Activated T-helper 17 cell treated with anti-CD3 and anti-CD28 coated beads, Interleukin-2, amount 50 U/mL, for 72 hours (primary cell): Measurements from ENCODE around the gene C16orf96. TPM values are rescaled to one million over a fixed set of nuclear protein-coding genes. Genes with fewer than 3 reads are reported as not detected.
A peak's percentile ranks its signal among the peaks of the same experiment; 100 is the strongest.

Source experiments
- ATAC-seq: fragments of 150-1000 bp; cut with Tn5 transposase; replicated peaks from 2 replicates; pipeline ENCODE4 v1.10.0; 2021; ENCODE audit warnings: mild to moderate bottlenecking, moderate library complexity
- H3K27ac Mint-ChIP-seq: one replicate; pipeline ENCODE4 v1.8.0; 2022; ENCODE audit warnings: mixed read lengths
- H3K27me3 Mint-ChIP-seq: one replicate; pipeline ENCODE4 v1.8.0; 2022; ENCODE audit warnings: mixed read lengths
- H3K36me3 Mint-ChIP-seq: one replicate; pipeline ENCODE4 v1.8.0; 2022; ENCODE audit warnings: low read depth, mild to moderate bottlenecking, mixed read lengths
- H3K4me1 Mint-ChIP-seq: one replicate; pipeline ENCODE4 v1.8.0; 2022; ENCODE audit warnings: mixed read lengths
- H3K4me3 Mint-ChIP-seq: one replicate; pipeline ENCODE4 v1.8.0; 2022; ENCODE audit warnings: mild to moderate bottlenecking, mixed read lengths
- H3K9me3 Mint-ChIP-seq: one replicate; pipeline ENCODE4 v1.8.0; 2022; ENCODE audit warnings: mixed read lengths
- total RNA-seq, 2 donors: library from RNA; stranded (reverse); gene quantifications; one replicate each; pipeline ENCODE4 v1.2.3, GENCODE V29; 2022

The C16orf96 gene
- total RNA-seq, result not detected

DNA sequence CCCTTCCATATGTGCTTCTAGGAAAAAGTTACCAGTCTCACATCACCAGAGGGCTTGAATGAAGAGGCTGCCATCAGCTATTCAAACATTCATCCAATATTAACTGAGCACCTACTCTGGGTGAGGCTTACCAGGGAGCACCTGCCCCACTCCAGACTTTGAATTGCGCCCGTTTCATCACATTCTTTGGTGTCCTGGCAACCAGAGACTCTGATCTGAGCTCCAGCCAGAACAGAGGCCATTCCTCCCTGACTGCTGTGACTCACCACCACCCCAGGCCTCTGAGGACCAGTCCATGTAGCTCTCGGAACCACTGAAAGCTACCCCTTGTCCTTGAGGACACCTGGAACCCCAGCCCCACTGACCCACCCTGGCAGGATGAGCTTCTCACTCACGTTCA, at the start of gene C16orf96:
Gene C16orf96, plus strand, starts transcription at position 229 of the 400 bp plus-strand sequence. Its CDS starts 150 bp downstream, at position 379.
- no peak for ATAC-seq
- no peaks in the 10 kb centered on the region for H3K9me3 Mint-ChIP-seq
- no peak within 1 kb of the TSS for H3K27ac Mint-ChIP-seq
- H3K4me1 Mint-ChIP-seq, result no peaks in the 10 kb centered on the region
- no peaks in the 10 kb centered on the region for H3K27me3 Mint-ChIP-seq
- no peak within 1 kb of the TSS for H3K4me3 Mint-ChIP-seq
- no peaks in the 10 kb centered on the region for H3K36me3 Mint-ChIP-seq

DNA sequence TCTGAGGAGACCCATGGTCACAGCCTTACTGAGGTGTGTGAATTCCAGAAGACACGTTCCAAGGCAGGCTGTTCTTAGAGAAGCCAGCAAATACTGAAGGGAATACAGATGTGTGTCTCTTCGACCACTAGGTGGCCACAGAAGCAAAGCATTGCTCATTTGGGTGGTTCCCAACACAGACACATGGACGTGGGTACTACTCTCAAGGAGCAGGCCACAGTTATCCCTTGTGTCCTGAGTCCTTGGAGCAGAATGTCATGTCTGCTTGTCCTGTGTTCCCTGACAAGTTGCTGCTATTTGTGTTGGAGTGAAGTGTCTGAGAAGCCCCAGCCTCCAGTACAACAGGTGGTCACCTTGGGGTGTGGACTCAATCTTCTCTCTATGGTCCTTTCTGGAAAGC, 49.7 kb upstream of the C16orf96 start:
- peak overlapping the region; percentile 81 for H3K4me3 Mint-ChIP-seq
- no peaks in the 10 kb centered on the region for H3K27me3 Mint-ChIP-seq
- no peaks in the 10 kb centered on the region for H3K9me3 Mint-ChIP-seq
- H3K36me3 Mint-ChIP-seq, result peaks cover 67% of the 10 kb centered on the region
- peaks cover 36% of the 10 kb centered on the region for H3K4me1 Mint-ChIP-seq
- ATAC-seq, result peak; percentile 73
- H3K27ac Mint-ChIP-seq, result peak overlapping the region; percentile 95

DNA sequence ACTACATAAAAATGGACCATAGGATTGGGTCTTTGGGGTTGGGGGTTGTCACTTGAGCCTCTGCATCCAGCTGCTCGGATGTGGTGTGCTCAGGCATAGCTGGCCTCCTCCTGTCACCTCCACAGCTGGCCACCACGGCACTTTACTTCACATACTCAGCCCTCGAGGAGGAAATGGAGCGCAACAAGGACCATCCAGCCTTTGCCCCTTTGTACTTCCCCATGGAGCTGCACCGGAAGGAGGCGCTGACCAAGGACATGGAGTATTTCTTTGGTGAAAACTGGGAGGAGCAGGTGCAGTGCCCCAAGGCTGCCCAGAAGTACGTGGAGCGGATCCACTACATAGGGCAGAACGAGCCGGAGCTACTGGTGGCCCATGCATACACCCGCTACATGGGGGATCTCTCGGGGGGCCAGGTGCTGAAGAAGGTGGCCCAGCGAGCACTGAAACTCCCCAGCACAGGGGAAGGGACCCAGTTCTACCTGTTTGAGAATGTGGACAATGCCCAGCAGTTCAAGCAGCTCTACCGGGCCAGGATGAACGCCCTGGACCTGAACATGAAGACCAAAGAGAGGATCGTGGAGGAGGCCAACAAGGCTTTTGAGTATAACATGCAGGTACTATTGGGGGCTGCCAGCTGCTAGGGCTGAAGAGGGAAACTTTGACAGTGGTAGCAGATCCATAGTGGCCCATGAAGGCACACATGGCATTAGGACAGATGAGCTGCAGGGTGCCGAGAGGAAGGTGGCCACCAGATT, 48.4 kb upstream of the C16orf96 start:
- H3K9me3 Mint-ChIP-seq, result no peaks in the 10 kb centered on the region
- no peak for ATAC-seq
- H3K27me3 Mint-ChIP-seq, result no peaks in the 10 kb centered on the region
- peaks cover 77% of the 10 kb centered on the region for H3K36me3 Mint-ChIP-seq
- peak overlapping the region; percentile 36 for H3K27ac Mint-ChIP-seq
- H3K4me3 Mint-ChIP-seq, result no peak overlapping the region
- peaks cover 36% of the 10 kb centered on the region for H3K4me1 Mint-ChIP-seq

DNA sequence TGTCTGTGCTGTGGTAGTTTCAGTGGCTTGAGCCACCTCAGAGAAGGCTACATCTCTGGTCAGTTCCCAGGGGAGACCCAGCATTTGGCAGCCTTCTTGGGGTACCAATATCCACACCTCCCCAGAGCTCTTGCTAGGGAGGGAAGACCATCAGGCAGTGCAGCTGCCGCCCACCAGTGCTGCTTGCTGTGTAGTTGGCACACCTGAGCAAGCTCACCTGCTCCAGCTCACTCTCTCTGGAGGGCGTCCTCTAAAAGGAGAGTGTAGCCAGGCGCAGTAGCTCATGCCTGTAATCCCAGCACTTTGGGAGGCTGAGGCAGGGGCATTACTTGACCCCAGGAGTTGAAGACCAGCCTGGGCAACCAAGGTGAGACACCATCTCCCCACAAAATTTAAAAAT, 47.3 kb upstream of the C16orf96 start:
- Mint-ChIP-seq H3K4me3 (no peak overlapping the region), H3K36me3 (peaks cover 83% of the 10 kb centered on the region), H3K27me3 (no peaks in the 10 kb centered on the region), H3K4me1 (peaks cover 27% of the 10 kb centered on the region), H3K27ac (peak overlapping the region; percentile 38), H3K9me3 (no peaks in the 10 kb centered on the region)
- ATAC-seq, result no peak

DNA sequence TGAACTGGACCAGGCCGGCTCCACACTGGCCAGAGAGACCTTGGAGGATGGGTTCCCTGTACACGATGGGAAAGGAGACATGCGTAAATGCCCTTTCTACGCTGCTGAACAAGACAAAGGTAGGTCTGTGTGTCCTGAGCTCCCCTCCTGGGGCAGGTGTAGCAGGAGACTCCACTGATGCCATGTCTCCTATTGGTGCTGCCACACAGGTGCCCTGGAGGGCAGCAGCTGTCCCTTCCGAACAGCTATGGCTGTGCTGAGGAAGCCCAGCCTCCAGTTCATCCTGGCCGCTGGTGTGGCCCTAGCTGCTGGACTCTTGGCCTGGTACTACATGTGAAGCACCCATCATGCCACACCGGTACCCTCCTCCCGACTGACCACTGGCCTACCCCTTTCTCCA, 46.7 kb upstream of the C16orf96 start:
- H3K4me3 Mint-ChIP-seq, result no peak overlapping the region
- peaks cover 26% of the 10 kb centered on the region for H3K4me1 Mint-ChIP-seq
- no peaks in the 10 kb centered on the region for H3K27me3 Mint-ChIP-seq
- H3K36me3 Mint-ChIP-seq, result peaks cover 83% of the 10 kb centered on the region
- H3K27ac Mint-ChIP-seq, result peak overlapping the region; percentile 41
- ATAC-seq, result no peak
- no peaks in the 10 kb centered on the region for H3K9me3 Mint-ChIP-seq

DNA sequence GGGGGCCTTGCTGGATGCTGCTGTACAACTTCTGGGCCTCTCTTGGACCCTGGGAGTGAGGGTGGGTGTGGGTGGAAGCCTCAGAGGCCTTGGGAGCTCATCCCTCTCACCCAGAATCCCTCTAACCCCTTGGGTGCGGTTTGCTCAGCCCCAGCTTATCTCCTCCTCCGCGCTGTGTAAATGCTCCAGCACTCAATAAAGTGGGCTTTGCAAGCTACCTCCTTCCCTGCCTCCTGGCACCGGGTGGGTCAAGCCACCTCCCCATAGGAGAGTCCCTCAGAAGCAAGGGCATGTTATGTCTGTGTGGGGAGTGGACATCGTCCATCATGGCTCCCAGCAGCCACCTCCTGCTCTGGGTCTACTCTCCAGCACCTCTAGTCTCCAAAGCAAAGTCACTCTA, 46.0 kb upstream of the C16orf96 start:
- H3K27ac Mint-ChIP-seq, result peak overlapping the region; percentile 41
- H3K9me3 Mint-ChIP-seq, result no peaks in the 10 kb centered on the region
- ATAC-seq, result no peak
- H3K27me3 Mint-ChIP-seq, result no peaks in the 10 kb centered on the region
- peaks cover 84% of the 10 kb centered on the region for H3K36me3 Mint-ChIP-seq
- H3K4me3 Mint-ChIP-seq, result no peak overlapping the region
- peaks cover 28% of the 10 kb centered on the region for H3K4me1 Mint-ChIP-seq

DNA sequence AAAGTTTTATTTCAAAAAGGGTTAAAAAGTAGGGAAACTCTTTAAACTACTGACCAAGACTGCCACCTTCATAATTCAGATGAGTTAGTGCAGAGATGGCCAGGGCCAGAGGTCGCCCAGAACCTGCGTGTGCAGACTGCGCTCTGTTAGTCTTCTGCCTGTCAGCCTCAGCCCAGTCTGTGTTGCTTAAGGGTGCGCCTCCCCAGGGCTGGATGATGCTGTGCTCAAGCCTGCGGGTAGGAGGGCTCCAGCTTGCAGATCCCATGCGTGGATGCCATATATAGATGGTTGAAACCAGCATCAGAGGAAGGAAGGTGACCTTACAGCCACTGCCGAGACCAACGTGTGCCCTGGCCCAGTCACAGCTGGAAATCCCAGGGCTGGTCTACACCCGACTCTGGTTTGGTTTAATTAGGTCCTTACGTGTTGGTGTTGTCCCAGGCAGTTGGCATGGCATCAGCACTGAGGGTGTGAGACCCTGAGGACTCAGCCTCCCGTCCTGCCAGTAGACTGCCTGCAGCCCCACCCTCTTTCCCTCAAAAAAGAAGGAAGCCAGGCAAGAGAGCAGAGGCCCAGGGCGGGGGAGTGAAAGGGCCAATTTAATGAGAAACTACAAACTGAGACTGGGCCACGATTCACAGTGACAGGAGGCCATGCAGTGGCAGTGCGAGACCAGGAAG, 45.3 kb upstream of the C16orf96 start:
- no peaks in the 10 kb centered on the region for H3K27me3 Mint-ChIP-seq
- ATAC-seq, result no peak
- no peak overlapping the region for H3K4me3 Mint-ChIP-seq
- H3K36me3 Mint-ChIP-seq, result peaks cover 84% of the 10 kb centered on the region
- H3K9me3 Mint-ChIP-seq, result no peaks in the 10 kb centered on the region
- peaks cover 31% of the 10 kb centered on the region for H3K4me1 Mint-ChIP-seq
- peak overlapping the region; percentile 75 for H3K27ac Mint-ChIP-seq

DNA sequence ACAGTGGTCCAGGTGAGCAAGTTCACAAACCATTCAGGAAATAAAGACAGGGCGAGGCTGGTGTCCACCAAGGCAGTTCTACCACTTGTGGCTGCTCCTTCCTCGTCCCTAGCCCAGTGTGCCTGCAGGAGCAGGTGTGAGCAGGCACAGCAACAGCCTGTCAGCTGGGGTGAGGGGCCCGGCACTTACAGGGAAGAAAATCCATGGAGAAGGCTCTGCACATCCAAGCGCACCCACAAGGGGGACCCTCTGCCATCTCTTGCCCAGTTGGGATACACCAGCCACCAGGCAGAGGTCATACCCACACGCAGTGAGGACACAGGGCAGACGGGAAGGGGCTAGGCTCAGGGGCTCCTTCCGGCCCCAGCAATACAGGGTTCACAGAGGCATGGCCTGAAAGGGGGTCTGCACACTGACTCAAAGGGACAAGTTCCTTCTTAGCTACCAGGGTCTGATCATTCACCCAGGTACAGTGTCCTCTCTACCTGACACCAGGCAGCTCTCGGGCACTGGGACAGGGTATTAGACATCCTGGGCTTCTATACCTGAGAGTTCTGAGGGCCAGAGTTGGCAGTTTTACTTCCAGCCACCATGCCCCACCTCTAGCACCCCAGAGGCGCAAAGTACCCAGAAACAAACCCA, 44.6 kb upstream of the C16orf96 start:
- ATAC-seq, result no peak
- Mint-ChIP-seq H3K36me3 (peaks cover 79% of the 10 kb centered on the region), H3K27me3 (no peaks in the 10 kb centered on the region)

DNA sequence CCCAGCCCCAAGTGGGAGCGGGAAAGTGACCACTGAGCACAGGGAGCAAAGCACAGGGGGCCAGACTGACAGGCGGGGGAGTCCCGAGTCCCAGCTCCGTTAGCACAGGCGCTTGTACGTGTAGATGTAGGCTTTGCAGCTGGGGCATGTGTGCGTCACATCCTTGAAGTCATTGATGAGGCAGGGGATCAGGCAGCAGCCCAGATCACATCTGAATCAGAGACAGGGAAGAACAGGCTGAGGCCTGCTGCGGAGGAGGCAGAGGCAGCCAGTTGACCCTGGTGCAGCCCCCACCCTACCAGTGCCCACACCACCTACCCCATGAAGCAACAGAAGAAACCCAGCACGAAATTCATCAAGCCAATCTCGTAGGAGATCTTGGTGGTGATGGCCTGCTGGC, 43.7 kb upstream of the C16orf96 start:
- Mint-ChIP-seq H3K9me3 (no peaks in the 10 kb centered on the region), H3K27me3 (no peaks in the 10 kb centered on the region), H3K36me3 (peaks cover 70% of the 10 kb centered on the region), H3K4me1 (peaks cover 29% of the 10 kb centered on the region), H3K4me3 (no peak overlapping the region), H3K27ac (peak overlapping the region; percentile 25)
- no peak for ATAC-seq

More for the DNA sequence above, 44.6 kb upstream of the C16orf96 start:
- peaks cover 29% of the 10 kb centered on the region for H3K4me1 Mint-ChIP-seq
- H3K9me3 Mint-ChIP-seq, result no peaks in the 10 kb centered on the region
- no peak overlapping the region for H3K4me3 Mint-ChIP-seq
- peak overlapping the region; percentile 75 for H3K27ac Mint-ChIP-seq

DNA sequence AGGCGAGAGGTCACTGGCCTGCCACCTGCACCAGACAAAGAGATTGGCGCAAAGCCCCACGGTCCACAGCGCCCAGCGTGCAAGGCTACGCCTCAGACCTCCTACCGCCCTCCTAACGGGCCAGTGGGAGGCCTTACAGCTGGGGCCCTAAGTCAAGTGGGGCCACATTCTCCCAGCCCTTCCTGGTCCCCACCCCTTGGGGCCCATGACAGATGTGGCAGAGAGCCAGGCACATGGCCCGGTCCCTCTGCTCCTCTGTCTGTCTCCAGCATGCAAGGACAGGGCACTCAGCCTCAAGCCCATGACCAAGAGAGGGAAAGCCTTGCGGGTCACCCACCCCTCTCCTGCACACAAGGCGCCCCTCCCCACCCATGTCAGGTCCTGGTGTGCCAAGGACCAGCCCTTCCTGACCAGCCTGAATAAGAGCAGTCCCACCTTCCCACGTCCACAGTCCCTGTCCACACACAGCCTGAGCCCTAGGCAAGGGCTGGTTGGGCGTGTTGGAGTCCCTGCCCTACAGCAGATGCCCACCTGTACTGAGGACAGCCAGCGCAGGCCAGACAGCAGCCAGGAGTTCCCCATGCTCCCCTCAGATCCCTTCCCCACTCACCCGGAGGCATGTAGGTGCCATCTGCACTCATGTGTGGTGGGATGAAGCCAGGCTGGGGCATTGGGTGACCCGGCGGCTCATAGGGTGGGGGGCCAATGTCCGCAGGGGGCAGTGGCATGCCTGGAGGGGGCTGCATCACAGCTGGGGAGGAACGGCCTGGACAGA, 42.9 kb upstream of the C16orf96 start:
- Mint-ChIP-seq H3K4me1 (peaks cover 29% of the 10 kb centered on the region), H3K9me3 (no peaks in the 10 kb centered on the region), H3K4me3 (no peak overlapping the region), H3K36me3 (peaks cover 62% of the 10 kb centered on the region), H3K27ac (peak overlapping the region; percentile 69), H3K27me3 (no peaks in the 10 kb centered on the region)
- ATAC-seq, result no peak

DNA sequence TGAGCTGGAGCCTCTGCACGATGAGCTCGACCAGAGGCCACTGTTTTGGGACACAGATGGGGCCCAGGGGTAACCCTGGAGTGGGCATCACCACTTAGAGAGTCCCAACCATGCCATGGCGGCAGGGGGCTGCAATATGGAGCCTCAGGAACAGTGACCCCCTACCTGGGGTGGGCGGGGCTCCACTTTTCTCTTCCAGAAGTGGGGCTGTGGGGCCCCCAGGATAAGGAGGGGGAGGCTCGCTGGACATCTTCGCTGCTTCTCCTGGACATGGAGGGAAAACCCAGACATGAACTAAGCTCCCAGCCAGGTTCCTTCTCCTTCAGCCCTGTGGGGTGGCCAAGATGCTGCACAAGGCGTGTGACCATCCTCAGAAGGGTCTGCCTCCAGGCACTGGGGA, 42.3 kb upstream of the C16orf96 start:
- ATAC-seq, result no peak
- no peaks in the 10 kb centered on the region for H3K27me3 Mint-ChIP-seq
- H3K4me1 Mint-ChIP-seq, result peaks cover 33% of the 10 kb centered on the region
- no peak overlapping the region for H3K4me3 Mint-ChIP-seq
- peaks cover 56% of the 10 kb centered on the region for H3K36me3 Mint-ChIP-seq
- no peaks in the 10 kb centered on the region for H3K9me3 Mint-ChIP-seq
- H3K27ac Mint-ChIP-seq, result peak overlapping the region; percentile 94

DNA sequence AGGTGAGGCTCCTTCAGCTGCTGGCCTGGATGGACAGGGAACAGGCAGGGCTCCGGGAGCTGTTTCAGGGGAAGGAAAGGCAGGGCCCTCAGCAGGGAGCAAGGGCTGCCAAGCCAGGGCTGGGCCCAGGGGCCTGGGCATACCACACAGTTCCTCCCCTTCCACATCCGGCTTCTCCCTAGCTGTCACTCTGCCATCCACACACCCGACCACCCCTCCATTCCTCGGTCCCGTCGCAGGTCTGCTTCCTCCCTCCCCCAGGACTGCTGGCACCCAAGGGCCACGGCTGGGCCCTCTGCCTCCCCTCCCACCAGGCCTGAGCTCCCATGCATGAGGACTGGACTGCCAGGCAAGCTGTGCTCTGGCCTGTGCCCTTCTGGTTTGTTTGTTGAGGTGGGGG, 41.5 kb upstream of the C16orf96 start:
- peak overlapping the region; percentile 94 for H3K27ac Mint-ChIP-seq
- H3K36me3 Mint-ChIP-seq, result peaks cover 49% of the 10 kb centered on the region
- no peak for ATAC-seq
- peak overlapping the region; percentile 72 for H3K4me3 Mint-ChIP-seq
- no peaks in the 10 kb centered on the region for H3K9me3 Mint-ChIP-seq
- H3K27me3 Mint-ChIP-seq, result no peaks in the 10 kb centered on the region
- peaks cover 33% of the 10 kb centered on the region for H3K4me1 Mint-ChIP-seq

DNA sequence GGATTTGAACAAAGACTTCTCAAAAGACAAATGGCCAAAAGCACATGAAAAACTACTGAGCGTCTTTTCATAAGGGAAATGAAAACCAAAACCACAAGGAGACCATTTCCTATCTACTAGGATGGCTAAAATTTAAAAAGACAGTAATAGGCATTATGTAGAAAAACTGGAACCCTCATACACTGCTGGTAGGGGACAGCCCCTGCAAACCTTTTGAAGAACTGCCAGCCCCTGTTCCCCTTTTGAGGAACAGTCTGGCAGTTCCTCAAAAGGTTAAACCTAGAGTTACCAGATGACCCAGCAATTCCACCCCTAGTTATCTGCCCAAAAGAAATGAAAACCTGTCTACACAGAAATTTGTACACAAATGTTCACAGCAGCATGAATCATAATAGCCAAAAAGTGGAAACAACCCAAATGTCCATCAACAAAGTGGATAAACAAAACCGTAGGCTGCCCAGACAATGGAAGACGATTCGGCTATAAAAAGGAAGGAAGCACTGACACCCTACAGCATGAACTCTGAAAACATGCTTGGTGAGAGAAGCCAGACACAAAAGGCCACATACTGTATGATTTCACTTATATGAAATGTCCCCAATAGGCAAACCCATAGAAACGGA, 40.4 kb upstream of the C16orf96 start:
- Mint-ChIP-seq H3K36me3 (peaks cover 37% of the 10 kb centered on the region), H3K9me3 (no peaks in the 10 kb centered on the region), H3K27ac (peak overlapping the region; percentile 94), H3K4me1 (peaks cover 32% of the 10 kb centered on the region), H3K4me3 (peak overlapping the region; percentile 72), H3K27me3 (no peaks in the 10 kb centered on the region)
- peak; percentile 65 for ATAC-seq
